ENCODE results near the gene CYSRT1.

CYSRT1 gene

GRCh38 chr9:137178939-137179630, 45.9 kb upstream of the CYSRT1 start:
- TF ChIP-seq MAX (IDR thresholded peaks at IDR 0.05), result no peak
- TF ChIP-seq YY1 (IDR thresholded peaks at IDR 0.05; ENCODE audit: low read depth), result no peak
- no peak for TF ChIP-seq TEAD4 (IDR thresholded peaks at IDR 0.05)
- no peak for TF ChIP-seq TCF12 (IDR thresholded peaks at IDR 0.05; ENCODE audit: low read depth)
- TF ChIP-seq ZBTB7A (IDR thresholded peaks at IDR 0.05; ENCODE audit: low read depth), result no peak
- no peak for TF ChIP-seq CREB1 (IDR thresholded peaks at IDR 0.05; ENCODE audit: low read depth)
- TF ChIP-seq, protein P1, sequence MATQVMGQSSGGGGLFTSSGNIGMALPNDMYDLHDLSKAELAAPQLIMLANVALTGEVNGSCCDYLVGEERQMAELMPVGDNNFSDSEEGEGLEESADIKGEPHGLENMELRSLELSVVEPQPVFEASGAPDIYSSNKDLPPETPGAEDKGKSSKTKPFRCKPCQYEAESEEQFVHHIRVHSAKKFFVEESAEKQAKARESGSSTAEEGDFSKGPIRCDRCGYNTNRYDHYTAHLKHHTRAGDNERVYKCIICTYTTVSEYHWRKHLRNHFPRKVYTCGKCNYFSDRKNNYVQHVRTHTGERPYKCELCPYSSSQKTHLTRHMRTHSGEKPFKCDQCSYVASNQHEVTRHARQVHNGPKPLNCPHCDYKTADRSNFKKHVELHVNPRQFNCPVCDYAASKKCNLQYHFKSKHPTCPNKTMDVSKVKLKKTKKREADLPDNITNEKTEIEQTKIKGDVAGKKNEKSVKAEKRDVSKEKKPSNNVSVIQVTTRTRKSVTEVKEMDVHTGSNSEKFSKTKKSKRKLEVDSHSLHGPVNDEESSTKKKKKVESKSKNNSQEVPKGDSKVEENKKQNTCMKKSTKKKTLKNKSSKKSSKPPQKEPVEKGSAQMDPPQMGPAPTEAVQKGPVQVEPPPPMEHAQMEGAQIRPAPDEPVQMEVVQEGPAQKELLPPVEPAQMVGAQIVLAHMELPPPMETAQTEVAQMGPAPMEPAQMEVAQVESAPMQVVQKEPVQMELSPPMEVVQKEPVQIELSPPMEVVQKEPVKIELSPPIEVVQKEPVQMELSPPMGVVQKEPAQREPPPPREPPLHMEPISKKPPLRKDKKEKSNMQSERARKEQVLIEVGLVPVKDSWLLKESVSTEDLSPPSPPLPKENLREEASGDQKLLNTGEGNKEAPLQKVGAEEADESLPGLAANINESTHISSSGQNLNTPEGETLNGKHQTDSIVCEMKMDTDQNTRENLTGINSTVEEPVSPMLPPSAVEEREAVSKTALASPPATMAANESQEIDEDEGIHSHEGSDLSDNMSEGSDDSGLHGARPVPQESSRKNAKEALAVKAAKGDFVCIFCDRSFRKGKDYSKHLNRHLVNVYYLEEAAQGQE (IDR thresholded peaks at IDR 0.05; ENCODE audit: low read depth), result no peak
- no peak for TF ChIP-seq NFIC (IDR thresholded peaks at IDR 0.05)
- TF ChIP-seq RAD21 (IDR thresholded peaks at IDR 0.05; ENCODE audit: low read depth), result no peak
- TF ChIP-seq EGR1 (IDR thresholded peaks at IDR 0.05), result no peak
- no peak for TF ChIP-seq EP300 (IDR thresholded peaks at IDR 0.05; ENCODE audit: borderline replicate concordance)
- TF ChIP-seq FOXM1 (IDR thresholded peaks at IDR 0.05; ENCODE audit: borderline replicate concordance, low read depth), result no peak
- TF ChIP-seq CEBPB (IDR thresholded peaks at IDR 0.05), result no peak
- no peak for TF ChIP-seq TAF1 (IDR thresholded peaks at IDR 0.05; ENCODE audit: low read depth)
- TF ChIP-seq, protein P2, sequence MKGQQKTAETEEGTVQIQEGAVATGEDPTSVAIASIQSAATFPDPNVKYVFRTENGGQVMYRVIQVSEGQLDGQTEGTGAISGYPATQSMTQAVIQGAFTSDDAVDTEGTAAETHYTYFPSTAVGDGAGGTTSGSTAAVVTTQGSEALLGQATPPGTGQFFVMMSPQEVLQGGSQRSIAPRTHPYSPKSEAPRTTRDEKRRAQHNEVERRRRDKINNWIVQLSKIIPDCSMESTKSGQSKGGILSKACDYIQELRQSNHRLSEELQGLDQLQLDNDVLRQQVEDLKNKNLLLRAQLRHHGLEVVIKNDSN (IDR thresholded peaks at IDR 0.05), result no peak

DNA sequence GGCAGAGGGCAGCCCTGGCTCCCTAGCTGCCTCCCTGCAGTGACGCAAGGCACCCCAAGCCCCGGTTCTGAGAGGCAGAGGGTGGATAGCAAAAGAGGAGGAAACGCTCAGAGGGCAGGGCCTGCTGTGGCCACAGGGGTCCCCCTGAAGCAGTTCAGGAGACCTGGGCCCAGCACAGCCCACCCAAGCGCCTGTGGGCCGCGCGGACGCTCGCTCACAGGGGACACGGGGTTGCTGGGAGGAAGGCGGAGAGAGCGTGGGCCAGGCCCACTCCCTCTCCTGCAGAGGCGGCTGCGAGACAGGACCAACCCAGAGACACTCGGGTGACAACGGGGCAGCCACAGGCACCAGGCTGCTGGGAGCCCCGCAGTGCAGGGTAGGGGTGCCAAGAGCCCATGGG, 45.2 kb upstream of the CYSRT1 start:
- no peak for TF ChIP-seq TAF1 (IDR thresholded peaks at IDR 0.05; ENCODE audit: low read depth)
- TF ChIP-seq FOXM1 (IDR thresholded peaks at IDR 0.05; ENCODE audit: borderline replicate concordance, low read depth), result no peak
- TF ChIP-seq YY1 (IDR thresholded peaks at IDR 0.05; ENCODE audit: low read depth), result no peak
- TF ChIP-seq TEAD4 (IDR thresholded peaks at IDR 0.05), result no peak
- TF ChIP-seq EGR1 (IDR thresholded peaks at IDR 0.05), result no peak
- TF ChIP-seq, protein P1 (IDR thresholded peaks at IDR 0.05; ENCODE audit: low read depth), result no peak
- no peak for TF ChIP-seq MAX (IDR thresholded peaks at IDR 0.05)

DNA sequence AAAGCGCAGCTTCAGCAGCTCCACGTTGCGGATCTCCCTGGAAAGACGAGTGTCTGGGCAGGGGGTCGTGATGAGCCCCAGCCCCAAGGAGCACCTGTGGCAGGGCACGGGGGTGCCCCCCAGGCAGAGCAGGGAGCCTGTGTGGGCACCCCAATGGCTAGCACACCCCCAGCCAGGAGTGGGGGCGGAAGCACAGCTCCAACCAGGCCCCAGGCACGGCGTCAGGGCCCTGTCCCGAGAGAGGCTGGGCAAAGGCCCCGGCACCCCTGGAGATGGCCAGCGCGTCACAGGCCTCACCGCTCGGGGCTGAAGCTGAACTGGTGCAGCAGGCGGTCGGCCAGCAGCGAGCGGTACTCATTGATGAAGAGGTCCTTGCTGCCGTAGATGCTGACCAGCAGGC, 44.5 kb upstream of the CYSRT1 start:
- TF ChIP-seq RAD21 (IDR thresholded peaks at IDR 0.05; ENCODE audit: low read depth) (no peak), FOXM1 (IDR thresholded peaks at IDR 0.05; ENCODE audit: borderline replicate concordance, low read depth) (no peak), TCF12 (IDR thresholded peaks at IDR 0.05; ENCODE audit: low read depth) (no peak), YY1 (IDR thresholded peaks at IDR 0.05; ENCODE audit: low read depth) (no peak), NFIC (IDR thresholded peaks at IDR 0.05) (no peak), ZBTB7A (IDR thresholded peaks at IDR 0.05; ENCODE audit: low read depth) (no peak), TEAD4 (IDR thresholded peaks at IDR 0.05) (no peak), CEBPB (IDR thresholded peaks at IDR 0.05) (no peak), MAX (IDR thresholded peaks at IDR 0.05) (no peak), CREB1 (IDR thresholded peaks at IDR 0.05; ENCODE audit: low read depth) (no peak), EP300 (IDR thresholded peaks at IDR 0.05; ENCODE audit: borderline replicate concordance) (no peak), TAF1 (IDR thresholded peaks at IDR 0.05; ENCODE audit: low read depth) (no peak), EGR1 (IDR thresholded peaks at IDR 0.05) (no peak)
- TF ChIP-seq, protein P2 (IDR thresholded peaks at IDR 0.05), result no peak
- TF ChIP-seq, protein P1 (IDR thresholded peaks at IDR 0.05; ENCODE audit: low read depth), result no peak

GRCh38 chr9:137181680-137182079, 43.3 kb upstream of the CYSRT1 start:
- TF ChIP-seq, protein P2 (IDR thresholded peaks at IDR 0.05), result no peak
- TF ChIP-seq MAX (IDR thresholded peaks at IDR 0.05), result no peak
